H9 (cell line): ENCODE measurements around the gene ARID1A. TPM values are rescaled to one million over a fixed set of nuclear protein-coding genes. Genes with fewer than 3 reads are reported as not detected.

Experiments used
- DNase-seq: peaks from one replicate; pipeline ENCODE4 v3.0.0-alpha.2; 2017
- H2AFZ ChIP-seq: one replicate; pipeline ENCODE4 v1.6.1; 2013; ENCODE audit warnings: mild to moderate bottlenecking, low read length, control low read depth, moderate library complexity
- H2AK5ac ChIP-seq: 2 replicates; pipeline ENCODE4 v1.6.1; 2013; ENCODE audit warnings: low read length, control low read depth, mixed read lengths; ENCODE audit not compliant: insufficient read length
- H2BK120ac ChIP-seq: one replicate; pipeline ENCODE4 v1.6.1; 2013; ENCODE audit warnings: low read depth, mild to moderate bottlenecking, low read length, control low read depth, inconsistent platforms; ENCODE audit not compliant: poor library complexity, severe bottlenecking
- H2BK12ac ChIP-seq: 2 replicates; pipeline ENCODE4 v1.6.1; 2013; ENCODE audit warnings: low read length, control low read depth, mixed read lengths, low read depth; ENCODE audit not compliant: insufficient read length
- H2BK15ac ChIP-seq: 2 replicates; pipeline ENCODE4 v1.6.1; 2013; ENCODE audit warnings: low read depth, low read length, control low read depth
- H2BK20ac ChIP-seq: one replicate; pipeline ENCODE4 v1.6.1; 2013; ENCODE audit warnings: low read depth, mild to moderate bottlenecking, low read length, control low read depth, inconsistent platforms; ENCODE audit not compliant: poor library complexity, severe bottlenecking
- H2BK5ac ChIP-seq: 2 replicates; pipeline ENCODE4 v1.6.1; 2013; ENCODE audit warnings: low read length, control low read depth, mixed read lengths; ENCODE audit not compliant: insufficient read length
- H3K14ac ChIP-seq: 2 replicates; pipeline ENCODE4 v1.6.1; 2013; ENCODE audit warnings: low read length, control low read depth; ENCODE audit not compliant: insufficient read depth
- H3K18ac ChIP-seq: 2 replicates; pipeline ENCODE4 v1.6.1; 2013; ENCODE audit warnings: low read depth, mild to moderate bottlenecking, mixed read lengths, low read length, control low read depth; ENCODE audit not compliant: insufficient read length
- H3K23ac ChIP-seq: 2 replicates; pipeline ENCODE4 v1.6.1; 2013; ENCODE audit warnings: low read length, control low read depth, mixed read lengths, low read depth; ENCODE audit not compliant: insufficient read length
- H3K23me2 ChIP-seq: 2 replicates; pipeline ENCODE4 v1.6.1; 2013; ENCODE audit warnings: low read depth, mild to moderate bottlenecking, mixed read lengths, low read length, control low read depth; ENCODE audit not compliant: insufficient read length, poor library complexity, severe bottlenecking
- H3K27ac ChIP-seq: 2 replicates; pipeline ENCODE4 v1.5.1; 2013; ENCODE audit warnings: low read length, control low read depth, mixed read lengths, low read depth; ENCODE audit not compliant: insufficient read length
- H3K27me3 ChIP-seq: 2 replicates; pipeline ENCODE4 v1.6.1; 2013; ENCODE audit warnings: low read length, control low read depth, inconsistent platforms; ENCODE audit not compliant: insufficient read depth
- H3K4ac ChIP-seq: 2 replicates; pipeline ENCODE4 v1.6.1; 2013; ENCODE audit warnings: low read depth, mild to moderate bottlenecking, control low read depth, inconsistent platforms, low read length, moderate library complexity
- H3K4me1 ChIP-seq: 2 replicates; pipeline ENCODE4 v1.6.1; 2013; ENCODE audit warnings: low read length, control low read depth, inconsistent platforms; ENCODE audit not compliant: insufficient read depth
- H3K4me2 ChIP-seq: 2 replicates; pipeline ENCODE4 v1.6.1; 2013; ENCODE audit warnings: low read length, control low read depth, mixed read lengths; ENCODE audit not compliant: insufficient read length, insufficient read depth
- H3K56ac ChIP-seq: 2 replicates; pipeline ENCODE4 v1.6.1; 2013; ENCODE audit warnings: low read depth, mild to moderate bottlenecking, mixed read lengths, low read length, control low read depth; ENCODE audit not compliant: insufficient read length
- H3K79me1 ChIP-seq: 2 replicates; pipeline ENCODE4 v1.6.1; 2013; ENCODE audit warnings: low read depth, mild to moderate bottlenecking, moderate library complexity, low read length, control low read depth, inconsistent platforms; ENCODE audit not compliant: insufficient read depth, poor library complexity, severe bottlenecking
- H3K79me2 ChIP-seq: 2 replicates; pipeline ENCODE4 v1.6.1; 2013; ENCODE audit warnings: low read length, control low read depth, inconsistent platforms; ENCODE audit not compliant: insufficient read depth
- H3K9ac ChIP-seq: 2 replicates; pipeline ENCODE4 v1.6.1; 2013; ENCODE audit warnings: low read length, control low read depth, mixed read lengths; ENCODE audit not compliant: insufficient read length; ENCODE audit errors: extremely low read depth
- H3K9me3 ChIP-seq: one replicate; pipeline ENCODE4 v1.6.1; 2013; ENCODE audit warnings: low read depth, low read length, inconsistent platforms; ENCODE audit not compliant: control insufficient read depth
- H3T11ph ChIP-seq: one replicate; pipeline ENCODE4 v1.6.1; 2013; ENCODE audit warnings: mild to moderate bottlenecking, low read length, control low read depth, inconsistent platforms
- H4K20me1 ChIP-seq: one replicate; pipeline ENCODE4 v1.6.1; 2013; ENCODE audit not compliant: control insufficient read depth, insufficient read length, insufficient read depth
- H4K5ac ChIP-seq: 2 replicates; pipeline ENCODE4 v1.6.1; 2013; ENCODE audit warnings: low read depth, mild to moderate bottlenecking, mixed read lengths, low read length, control low read depth; ENCODE audit not compliant: insufficient read length
- H4K8ac ChIP-seq: replicated peaks from 2 replicates; pipeline ENCODE4 v1.6.1; 2013; ENCODE audit warnings: low read length, control low read depth, mixed read lengths, low read depth; ENCODE audit not compliant: insufficient read length
- H4K91ac ChIP-seq: 2 replicates; pipeline ENCODE4 v1.6.1; 2013; ENCODE audit warnings: low read depth, mild to moderate bottlenecking, moderate library complexity, mixed read lengths, low read length, control low read depth; ENCODE audit not compliant: insufficient read length
- H3K27ac Mint-ChIP-seq, 3 experiments: 2 replicates in 2 of 3; 3 replicates in 1 of 3; pipeline ENCODE4 v1.8.0; 2020 to 2021; ENCODE audit warnings: mixed read lengths in 3 of 3, mild to moderate bottlenecking in 1 of 3, moderate library complexity in 1 of 3
- H3K27me3 Mint-ChIP-seq: 2 replicates; pipeline ENCODE4 v1.8.0; 2021; ENCODE audit warnings: low read depth, mild to moderate bottlenecking, moderate library complexity, mixed read lengths
- H3K36me3 Mint-ChIP-seq, 3 experiments: 2 replicates in 2 of 3; 3 replicates in 1 of 3; pipeline ENCODE4 v1.8.0; 2020 to 2021; ENCODE audit warnings: low read depth in 3 of 3, mixed read lengths in 3 of 3; ENCODE audit not compliant: insufficient read depth in 1 of 3
- H3K4me1 Mint-ChIP-seq, 2 experiments: 2 replicates each; pipeline ENCODE4 v1.8.0; 2020; ENCODE audit warnings: mixed read lengths in 2 of 2
- H3K4me3 Mint-ChIP-seq, 2 experiments: 2 replicates in 1 of 2; 3 replicates in 1 of 2; pipeline ENCODE4 v1.8.0; 2020 to 2021; ENCODE audit warnings: mild to moderate bottlenecking in 2 of 2, mixed read lengths in 2 of 2, moderate library complexity in 1 of 2
- H3K9me3 Mint-ChIP-seq, 2 experiments: 2 replicates in 1 of 2; 3 replicates in 1 of 2; pipeline ENCODE4 v1.8.0; 2020; ENCODE audit warnings: mild to moderate bottlenecking in 2 of 2, mixed read lengths in 2 of 2, moderate library complexity in 1 of 2
- WGBS: extraction: QIAGEN DNeasy Blood & Tissue Kit; methylation state at CpG from one replicate; pipeline ENCODE4 v1.1.7; 2013; ENCODE audit warnings: missing lambda C conversion rate, low lambda C conversion rate, mixed read lengths; ENCODE audit not compliant: insufficient read length; ENCODE audit errors: extremely low coverage; 5-methylcytosine and 5-hydroxymethylcytosine counted together
- total RNA-seq: library from RNA; stranded (reverse); gene quantifications from 2 replicates; pipeline ENCODE4 v1.2.1, GENCODE V29; 2021
- TF ChIP-seq, protein P1 (sequence below): fragments of 200-600 bp; sonication (generic); conservative IDR thresholded peaks from 3 replicates; pipeline ENCODE4 v1.8.0; 2021; ENCODE audit warnings: antibody characterized with exemption, mild to moderate bottlenecking

Gene ARID1A
- total RNA-seq, 1 experiment from 2014 or later: 147 TPM

DNA sequence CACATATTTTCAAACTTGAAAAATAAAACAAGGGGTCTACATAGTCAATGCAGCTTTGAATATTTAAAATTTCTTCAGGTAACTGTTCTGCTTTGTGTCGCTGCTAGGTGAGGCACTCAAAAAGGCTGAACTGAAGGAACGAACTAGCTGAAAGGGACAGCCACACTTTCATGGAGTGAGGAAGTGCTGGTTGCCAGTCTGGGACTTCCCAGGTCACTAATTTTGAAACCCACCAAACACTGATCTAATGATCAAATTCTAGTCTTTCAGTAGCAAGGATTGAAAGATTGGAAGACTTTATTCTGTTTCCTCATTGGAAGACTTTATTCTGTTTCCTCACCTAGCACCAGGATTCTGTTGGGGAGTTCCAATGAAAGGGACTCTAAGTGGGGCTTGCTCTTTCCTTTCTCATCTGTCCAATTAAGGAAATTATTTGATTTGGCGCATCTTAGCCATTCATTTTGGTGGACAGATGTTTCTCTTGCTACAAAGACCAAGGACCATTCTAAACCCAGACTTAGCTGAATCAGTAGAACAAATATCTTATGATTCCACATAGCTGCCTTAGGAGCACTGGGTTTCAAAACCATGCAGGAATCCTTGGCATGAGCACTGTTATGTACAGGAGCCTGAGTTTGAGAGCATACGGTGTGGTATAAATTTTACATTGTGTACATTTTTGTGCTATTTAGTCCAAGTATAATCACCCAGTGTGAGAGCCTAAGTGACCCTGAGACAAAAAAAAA is 10.9 kb upstream of the ARID1A start:
- Histone ChIP-seq H3K4ac (no peak overlapping the region), H4K5ac (no peak overlapping the region), H3K23me2 (no peaks in the 10 kb centered on the region), H3K9me3 (no peaks in the 10 kb centered on the region), H4K91ac (no peak overlapping the region), H3K79me2 (no peaks in the 10 kb centered on the region), H2BK5ac (no peak overlapping the region), H3K14ac (no peak overlapping the region), H2BK120ac (no peak overlapping the region), H3T11ph (no peak overlapping the region), H3K27me3 (no peaks in the 10 kb centered on the region), H3K4me2 (no peak overlapping the region), H3K23ac (no peak overlapping the region), H3K27ac (no peak overlapping the region), H2BK15ac (no peak overlapping the region), H3K9ac (no peak overlapping the region), H2BK20ac (no peak overlapping the region), H2BK12ac (no peak overlapping the region), H3K56ac (no peak overlapping the region), H3K79me1 (no peaks in the 10 kb centered on the region), H3K4me1 (no peaks in the 10 kb centered on the region), H3K18ac (no peak overlapping the region), H2AK5ac (no peak overlapping the region), H4K20me1 (no peaks in the 10 kb centered on the region), H4K8ac (no peak overlapping the region), H2AFZ (no peak overlapping the region)
- H3K27me3 Mint-ChIP-seq: no peaks in the 10 kb centered on the region; the same call in 1 of the 2 replicates
- no peak for DNase-seq
- no peaks in the 10 kb centered on the region; a peak in 1 of 5 replicates for H3K9me3 Mint-ChIP-seq
- no peaks in the 10 kb centered on the region for H3K36me3 Mint-ChIP-seq
- TF ChIP-seq, protein P1, sequence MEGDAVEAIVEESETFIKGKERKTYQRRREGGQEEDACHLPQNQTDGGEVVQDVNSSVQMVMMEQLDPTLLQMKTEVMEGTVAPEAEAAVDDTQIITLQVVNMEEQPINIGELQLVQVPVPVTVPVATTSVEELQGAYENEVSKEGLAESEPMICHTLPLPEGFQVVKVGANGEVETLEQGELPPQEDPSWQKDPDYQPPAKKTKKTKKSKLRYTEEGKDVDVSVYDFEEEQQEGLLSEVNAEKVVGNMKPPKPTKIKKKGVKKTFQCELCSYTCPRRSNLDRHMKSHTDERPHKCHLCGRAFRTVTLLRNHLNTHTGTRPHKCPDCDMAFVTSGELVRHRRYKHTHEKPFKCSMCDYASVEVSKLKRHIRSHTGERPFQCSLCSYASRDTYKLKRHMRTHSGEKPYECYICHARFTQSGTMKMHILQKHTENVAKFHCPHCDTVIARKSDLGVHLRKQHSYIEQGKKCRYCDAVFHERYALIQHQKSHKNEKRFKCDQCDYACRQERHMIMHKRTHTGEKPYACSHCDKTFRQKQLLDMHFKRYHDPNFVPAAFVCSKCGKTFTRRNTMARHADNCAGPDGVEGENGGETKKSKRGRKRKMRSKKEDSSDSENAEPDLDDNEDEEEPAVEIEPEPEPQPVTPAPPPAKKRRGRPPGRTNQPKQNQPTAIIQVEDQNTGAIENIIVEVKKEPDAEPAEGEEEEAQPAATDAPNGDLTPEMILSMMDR: no peak
- H3K4me1 Mint-ChIP-seq: peaks cover 3 to 5% of the 10 kb centered on the region in 2 experiments; a peak in 3 of 4 replicates
- H3K4me3 Mint-ChIP-seq: no peak overlapping the region
- WGBS: no CpG with 5 or more reads among the region's 4 CpGs
- H3K27ac Mint-ChIP-seq: no peak overlapping the region
